ENCODE data around the gene BRIP1.

DNA sequence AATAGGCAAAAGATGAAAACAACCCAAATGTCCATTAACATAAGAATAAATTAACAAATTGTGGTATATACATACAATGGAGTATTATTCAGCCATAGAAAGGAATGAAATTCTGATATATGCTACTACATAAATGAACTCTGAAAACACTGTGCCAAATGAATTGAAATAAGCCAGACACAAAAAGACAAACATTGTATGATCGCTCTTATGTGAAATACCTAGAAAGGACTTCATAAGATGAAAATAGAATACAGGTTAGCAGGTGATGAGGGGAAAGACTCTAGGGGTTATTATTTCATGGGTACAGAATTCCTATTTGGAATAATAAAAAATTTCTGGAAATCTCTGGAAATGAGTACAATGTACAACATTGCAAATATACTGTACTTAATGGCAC lies 80.2 kb downstream of the BRIP1 start:
- TF ChIP-seq, protein P1, sequence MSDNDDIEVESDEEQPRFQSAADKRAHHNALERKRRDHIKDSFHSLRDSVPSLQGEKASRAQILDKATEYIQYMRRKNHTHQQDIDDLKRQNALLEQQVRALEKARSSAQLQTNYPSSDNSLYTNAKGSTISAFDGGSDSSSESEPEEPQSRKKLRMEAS (IDR thresholded peaks at IDR 0.05; ENCODE audit: insufficient read depth, insufficient read length) = no peak
- TF ChIP-seq, protein P2, sequence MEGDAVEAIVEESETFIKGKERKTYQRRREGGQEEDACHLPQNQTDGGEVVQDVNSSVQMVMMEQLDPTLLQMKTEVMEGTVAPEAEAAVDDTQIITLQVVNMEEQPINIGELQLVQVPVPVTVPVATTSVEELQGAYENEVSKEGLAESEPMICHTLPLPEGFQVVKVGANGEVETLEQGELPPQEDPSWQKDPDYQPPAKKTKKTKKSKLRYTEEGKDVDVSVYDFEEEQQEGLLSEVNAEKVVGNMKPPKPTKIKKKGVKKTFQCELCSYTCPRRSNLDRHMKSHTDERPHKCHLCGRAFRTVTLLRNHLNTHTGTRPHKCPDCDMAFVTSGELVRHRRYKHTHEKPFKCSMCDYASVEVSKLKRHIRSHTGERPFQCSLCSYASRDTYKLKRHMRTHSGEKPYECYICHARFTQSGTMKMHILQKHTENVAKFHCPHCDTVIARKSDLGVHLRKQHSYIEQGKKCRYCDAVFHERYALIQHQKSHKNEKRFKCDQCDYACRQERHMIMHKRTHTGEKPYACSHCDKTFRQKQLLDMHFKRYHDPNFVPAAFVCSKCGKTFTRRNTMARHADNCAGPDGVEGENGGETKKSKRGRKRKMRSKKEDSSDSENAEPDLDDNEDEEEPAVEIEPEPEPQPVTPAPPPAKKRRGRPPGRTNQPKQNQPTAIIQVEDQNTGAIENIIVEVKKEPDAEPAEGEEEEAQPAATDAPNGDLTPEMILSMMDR (IDR thresholded peaks at IDR 0.05; ENCODE audit: extremely low read depth in 1 of 2, insufficient read depth in 1 of 2, low read depth in 1 of 2, low read length in 2 of 2) = no peak
- no peak for TF ChIP-seq EZH2 (IDR thresholded peaks at IDR 0.05; ENCODE audit: borderline replicate concordance, low read depth, low read length, severe bottlenecking)
- no peak for TF ChIP-seq POLR2A (IDR thresholded peaks at IDR 0.05; ENCODE audit: low read depth, low read length)
- TF ChIP-seq POLR2AphosphoS5 (IDR thresholded peaks at IDR 0.05; ENCODE audit: insufficient read depth, low read depth, low read length) = no peak
- TF ChIP-seq MYC (IDR thresholded peaks at IDR 0.05; ENCODE audit: low read depth, low read length) = no peak
- no peak for TF ChIP-seq FOS (IDR thresholded peaks at IDR 0.05; ENCODE audit: borderline replicate concordance, insufficient read depth, low read length)
- TF ChIP-seq JUN (IDR thresholded peaks at IDR 0.05; ENCODE audit: borderline replicate concordance, insufficient read depth, insufficient read length, low read depth) = no peak
- TF ChIP-seq GATA2 (IDR thresholded peaks at IDR 0.05; ENCODE audit: insufficient read depth, insufficient read length, low read depth, low read length) = no peak
